Measurements from ENCODE around the gene PCDHB7. TPM values are rescaled to one million over a fixed set of nuclear protein-coding genes. Genes with fewer than 3 reads are reported as not detected.
A peak's percentile ranks its signal among the peaks of the same experiment; 100 is the strongest.
"Not testable (repeated sequence)": the region's sequence is repeated elsewhere in the genome, so short reads cannot be mapped to it uniquely, and the experiment has no call there.

PCDHB7 gene
- total RNA-seq, 1 donor: 2.2 TPM

DNA sequence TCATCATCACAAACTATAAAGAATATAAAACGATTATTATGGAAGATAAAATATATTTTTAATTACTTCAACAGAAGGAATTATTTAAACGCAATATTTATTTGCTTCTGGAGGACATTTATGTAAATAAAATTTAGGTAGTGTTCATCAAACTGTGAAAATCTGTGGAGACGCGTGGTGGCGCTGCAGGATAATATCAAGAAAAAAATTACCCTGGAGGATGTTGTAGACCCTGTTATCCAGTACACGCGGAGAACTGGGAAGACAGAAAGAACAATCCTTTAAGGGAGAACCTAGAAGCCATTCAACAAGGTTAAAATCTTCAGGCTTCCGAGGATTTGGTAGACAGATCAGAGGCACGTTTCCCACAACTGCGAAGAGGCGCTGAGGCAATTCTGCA, 36.0 kb downstream of the PCDHB7 start, which contains the start of gene PCDHB12:
PCDHB12 (plus strand) TSS at position 242 of the 400 bp plus-strand sequence. CDS start 189 bp downstream, outside the sequence.
- no peak within 1 kb of the TSS for H3K27ac ChIP-seq (ENCODE audit: low read depth, low read length)

DNA sequence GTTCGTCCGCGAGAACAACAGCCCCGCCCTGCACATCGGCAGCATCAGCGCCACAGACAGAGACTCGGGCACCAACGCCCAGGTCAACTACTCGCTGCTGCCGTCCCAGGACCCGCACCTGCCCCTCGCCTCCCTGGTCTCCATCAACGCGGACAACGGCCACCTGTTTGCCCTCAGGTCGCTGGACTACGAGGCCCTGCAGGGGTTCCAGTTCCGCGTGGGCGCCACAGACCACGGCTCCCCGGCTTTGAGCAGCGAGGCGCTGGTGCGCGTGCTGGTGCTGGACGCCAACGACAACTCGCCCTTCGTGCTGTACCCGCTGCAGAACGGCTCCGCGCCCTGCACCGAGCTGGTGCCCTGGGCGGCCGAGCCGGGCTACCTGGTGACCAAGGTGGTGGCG, 37.8 kb downstream of the PCDHB7 start:
- not testable (repeated sequence) for H3K79me2 ChIP-seq (ENCODE audit: insufficient read depth, low read length); DNase-seq (ENCODE audit: insufficient read length, low spot score, missing footprints); H3K36me3 ChIP-seq (ENCODE audit: insufficient read depth, low read length); H3K4me2 ChIP-seq (ENCODE audit: insufficient read depth, low read length); H3K27ac ChIP-seq (ENCODE audit: low read depth, low read length); H3K9me3 ChIP-seq (ENCODE audit: low read depth, low read length); H3K4me1 ChIP-seq (ENCODE audit: insufficient read depth, low read length); H3K4me3 ChIP-seq (ENCODE audit: insufficient read depth, low read length); H2AFZ ChIP-seq (ENCODE audit: low read length); H4K20me1 ChIP-seq (ENCODE audit: insufficient read depth, low read length); H3K27me3 ChIP-seq (ENCODE audit: insufficient read depth, low read length)

More for the DNA sequence above, 36.0 kb downstream of the PCDHB7 start, which contains the start of gene PCDHB12:
- no peaks in the 10 kb centered on the region for H3K79me2 ChIP-seq (ENCODE audit: insufficient read depth, low read length)
- no peaks in the 10 kb centered on the region for H3K9me3 ChIP-seq (ENCODE audit: low read depth, low read length)
- no peaks in the 10 kb centered on the region for H3K27me3 ChIP-seq (ENCODE audit: insufficient read depth, low read length)
- H2AFZ ChIP-seq (ENCODE audit: low read length): no peak within 1 kb of the TSS
- no peak within 1 kb of the TSS for H3K4me3 ChIP-seq (ENCODE audit: insufficient read depth, low read length)
- TF ChIP-seq, protein P1, sequence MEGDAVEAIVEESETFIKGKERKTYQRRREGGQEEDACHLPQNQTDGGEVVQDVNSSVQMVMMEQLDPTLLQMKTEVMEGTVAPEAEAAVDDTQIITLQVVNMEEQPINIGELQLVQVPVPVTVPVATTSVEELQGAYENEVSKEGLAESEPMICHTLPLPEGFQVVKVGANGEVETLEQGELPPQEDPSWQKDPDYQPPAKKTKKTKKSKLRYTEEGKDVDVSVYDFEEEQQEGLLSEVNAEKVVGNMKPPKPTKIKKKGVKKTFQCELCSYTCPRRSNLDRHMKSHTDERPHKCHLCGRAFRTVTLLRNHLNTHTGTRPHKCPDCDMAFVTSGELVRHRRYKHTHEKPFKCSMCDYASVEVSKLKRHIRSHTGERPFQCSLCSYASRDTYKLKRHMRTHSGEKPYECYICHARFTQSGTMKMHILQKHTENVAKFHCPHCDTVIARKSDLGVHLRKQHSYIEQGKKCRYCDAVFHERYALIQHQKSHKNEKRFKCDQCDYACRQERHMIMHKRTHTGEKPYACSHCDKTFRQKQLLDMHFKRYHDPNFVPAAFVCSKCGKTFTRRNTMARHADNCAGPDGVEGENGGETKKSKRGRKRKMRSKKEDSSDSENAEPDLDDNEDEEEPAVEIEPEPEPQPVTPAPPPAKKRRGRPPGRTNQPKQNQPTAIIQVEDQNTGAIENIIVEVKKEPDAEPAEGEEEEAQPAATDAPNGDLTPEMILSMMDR (IDR thresholded peaks at IDR 0.05; ENCODE audit: extremely low read depth, low read depth, low read length): peak; percentile 23
- no peaks in the 10 kb centered on the region for H3K4me1 ChIP-seq (ENCODE audit: insufficient read depth, low read length)
- H3K36me3 ChIP-seq (ENCODE audit: insufficient read depth, low read length): no peaks in the 10 kb centered on the region
- H3K4me2 ChIP-seq (ENCODE audit: insufficient read depth, low read length): no peak within 1 kb of the TSS
- no peak for DNase-seq (ENCODE audit: insufficient read length, low spot score, missing footprints)
- no peaks in the 10 kb centered on the region for H4K20me1 ChIP-seq (ENCODE audit: insufficient read depth, low read length)

DNA sequence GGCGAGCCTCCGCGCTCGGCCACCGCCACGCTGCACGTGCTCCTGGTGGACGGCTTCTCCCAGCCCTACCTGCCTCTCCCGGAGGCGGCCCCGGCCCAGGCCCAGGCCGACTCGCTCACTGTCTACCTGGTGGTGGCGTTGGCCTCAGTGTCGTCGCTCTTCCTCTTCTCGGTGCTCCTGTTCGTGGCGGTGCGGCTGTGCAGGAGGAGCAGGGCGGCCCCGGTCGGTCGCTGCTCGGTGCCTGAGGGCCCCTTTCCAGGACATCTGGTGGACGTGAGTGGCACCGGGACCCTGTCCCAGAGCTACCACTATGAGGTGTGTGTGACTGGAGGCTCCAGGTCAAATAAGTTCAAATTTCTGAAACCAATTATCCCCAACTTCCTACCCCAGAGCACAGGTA, 38.4 kb downstream of the PCDHB7 start:
- not testable (repeated sequence) for H3K27ac ChIP-seq (ENCODE audit: low read depth, low read length); H3K36me3 ChIP-seq (ENCODE audit: insufficient read depth, low read length); H3K4me1 ChIP-seq (ENCODE audit: insufficient read depth, low read length); H3K9me3 ChIP-seq (ENCODE audit: low read depth, low read length); H3K27me3 ChIP-seq (ENCODE audit: insufficient read depth, low read length); DNase-seq (ENCODE audit: insufficient read length, low spot score, missing footprints); H3K4me3 ChIP-seq (ENCODE audit: insufficient read depth, low read length); H2AFZ ChIP-seq (ENCODE audit: low read length); H3K4me2 ChIP-seq (ENCODE audit: insufficient read depth, low read length); H3K79me2 ChIP-seq (ENCODE audit: insufficient read depth, low read length); H4K20me1 ChIP-seq (ENCODE audit: insufficient read depth, low read length)

- not testable (repeated sequence) for H3K4me3 ChIP-seq (ENCODE audit: insufficient read depth, low read length); H3K27me3 ChIP-seq (ENCODE audit: insufficient read depth, low read length); H3K4me1 ChIP-seq (ENCODE audit: insufficient read depth, low read length); H2AFZ ChIP-seq (ENCODE audit: low read length); H3K27ac ChIP-seq (ENCODE audit: low read depth, low read length); H3K36me3 ChIP-seq (ENCODE audit: insufficient read depth, low read length); H4K20me1 ChIP-seq (ENCODE audit: insufficient read depth, low read length); H3K4me2 ChIP-seq (ENCODE audit: insufficient read depth, low read length); H3K79me2 ChIP-seq (ENCODE audit: insufficient read depth, low read length); DNase-seq (ENCODE audit: insufficient read length, low spot score, missing footprints); H3K9me3 ChIP-seq (ENCODE audit: low read depth, low read length)
- TF ChIP-seq, protein P1 (IDR thresholded peaks at IDR 0.05; ENCODE audit: extremely low read depth, low read depth, low read length): peak; percentile 34
Measured at GRCh38 chr5:141213656-141214339, 41.4 kb downstream of the PCDHB7 start, which contains the start of gene PCDHB13. PCDHB13 (plus strand) TSS chr5:141213919; CDS start chr5:141214124, 205 bp downstream.

DNA sequence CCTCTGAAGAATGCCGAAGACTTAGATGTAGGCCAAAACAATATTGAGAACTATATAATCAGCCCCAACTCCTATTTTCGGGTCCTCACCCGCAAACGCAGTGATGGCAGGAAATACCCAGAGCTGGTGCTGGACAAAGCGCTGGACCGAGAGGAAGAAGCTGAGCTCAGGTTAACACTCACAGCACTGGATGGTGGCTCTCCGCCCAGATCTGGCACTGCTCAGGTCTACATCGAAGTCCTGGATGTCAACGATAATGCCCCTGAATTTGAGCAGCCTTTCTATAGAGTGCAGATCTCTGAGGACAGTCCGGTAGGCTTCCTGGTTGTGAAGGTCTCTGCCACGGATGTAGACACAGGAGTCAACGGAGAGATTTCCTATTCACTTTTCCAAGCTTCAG, 42.1 kb downstream of the PCDHB7 start:
- H2AFZ ChIP-seq (ENCODE audit: low read length); H3K36me3 ChIP-seq (ENCODE audit: insufficient read depth, low read length); H3K4me1 ChIP-seq (ENCODE audit: insufficient read depth, low read length); H3K27me3 ChIP-seq (ENCODE audit: insufficient read depth, low read length); H3K27ac ChIP-seq (ENCODE audit: low read depth, low read length); H3K4me3 ChIP-seq (ENCODE audit: insufficient read depth, low read length); H3K79me2 ChIP-seq (ENCODE audit: insufficient read depth, low read length); H4K20me1 ChIP-seq (ENCODE audit: insufficient read depth, low read length); H3K9me3 ChIP-seq (ENCODE audit: low read depth, low read length); H3K4me2 ChIP-seq (ENCODE audit: insufficient read depth, low read length); DNase-seq (ENCODE audit: insufficient read length, low spot score, missing footprints): not testable (repeated sequence)

GRCh38 chr5:141215504-141215903, 43.1 kb downstream of the PCDHB7 start:
- not testable (repeated sequence) for H3K79me2 ChIP-seq (ENCODE audit: insufficient read depth, low read length); H3K9me3 ChIP-seq (ENCODE audit: low read depth, low read length); DNase-seq (ENCODE audit: insufficient read length, low spot score, missing footprints)

DNA sequence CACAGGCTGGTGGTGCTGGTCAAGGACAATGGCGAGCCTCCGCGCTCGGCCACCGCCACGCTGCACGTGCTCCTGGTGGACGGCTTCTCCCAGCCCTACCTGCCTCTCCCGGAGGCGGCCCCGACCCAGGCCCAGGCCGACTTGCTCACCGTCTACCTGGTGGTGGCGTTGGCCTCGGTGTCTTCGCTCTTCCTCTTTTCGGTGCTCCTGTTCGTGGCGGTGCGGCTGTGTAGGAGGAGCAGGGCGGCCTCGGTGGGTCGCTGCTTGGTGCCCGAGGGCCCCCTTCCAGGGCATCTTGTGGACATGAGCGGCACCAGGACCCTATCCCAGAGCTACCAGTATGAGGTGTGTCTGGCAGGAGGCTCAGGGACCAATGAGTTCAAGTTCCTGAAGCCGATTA, 43.6 kb downstream of the PCDHB7 start:
- not testable (repeated sequence) for H3K27me3 ChIP-seq (ENCODE audit: insufficient read depth, low read length); H3K27ac ChIP-seq (ENCODE audit: low read depth, low read length); H4K20me1 ChIP-seq (ENCODE audit: insufficient read depth, low read length); H2AFZ ChIP-seq (ENCODE audit: low read length); H3K9me3 ChIP-seq (ENCODE audit: low read depth, low read length); H3K4me1 ChIP-seq (ENCODE audit: insufficient read depth, low read length); H3K4me3 ChIP-seq (ENCODE audit: insufficient read depth, low read length); DNase-seq (ENCODE audit: insufficient read length, low spot score, missing footprints); H3K79me2 ChIP-seq (ENCODE audit: insufficient read depth, low read length); H3K36me3 ChIP-seq (ENCODE audit: insufficient read depth, low read length); H3K4me2 ChIP-seq (ENCODE audit: insufficient read depth, low read length)

More at GRCh38 chr5:141215504-141215903, 43.1 kb downstream of the PCDHB7 start:
- not testable (repeated sequence) for H3K36me3 ChIP-seq (ENCODE audit: insufficient read depth, low read length); H3K4me1 ChIP-seq (ENCODE audit: insufficient read depth, low read length); H3K4me2 ChIP-seq (ENCODE audit: insufficient read depth, low read length); H3K4me3 ChIP-seq (ENCODE audit: insufficient read depth, low read length); H4K20me1 ChIP-seq (ENCODE audit: insufficient read depth, low read length); H2AFZ ChIP-seq (ENCODE audit: low read length); H3K27ac ChIP-seq (ENCODE audit: low read depth, low read length); H3K27me3 ChIP-seq (ENCODE audit: insufficient read depth, low read length)

Data from osteoblast (primary cell).